HepG2 (cell line): ENCODE measurements around the gene RBBP8. TPM values are rescaled to one million over a fixed set of nuclear protein-coding genes. Genes with fewer than 3 reads are reported as not detected.
A peak's percentile ranks its signal among the peaks of the same experiment; 100 is the strongest.

Source experiments
- CBX2 ChIP-seq, 2 experiments: fragments of 200-600 bp in 1 of 2; sonication (generic); formaldehyde crosslinking in 1 of 2; IDR thresholded peaks; 2 replicates each; pipeline versions ENCODE4 v1.7.0 to v1.8.1; 2018 to 2022; ENCODE audit warnings: low read depth in 2 of 2, low read length in 1 of 2, mild to moderate bottlenecking in 1 of 2, missing genetic modification reagents in 1 of 2
- FOXK2 ChIP-seq: fragments of 450-650 bp; IDR thresholded peaks from 2 replicates; pipeline ENCODE4 v1.6.1; 2016
- FOXO1 ChIP-seq: sonication (generic); formaldehyde crosslinking; IDR thresholded peaks from 2 replicates; pipeline ENCODE4 v1.4.0; 2020; ENCODE audit warnings: missing genetic modification reagents
- HDAC6 ChIP-seq: fragments of 200-600 bp; sonication (generic); IDR thresholded peaks from 2 replicates; pipeline ENCODE4 v1.7.0; 2017; ENCODE audit warnings: mild to moderate bottlenecking, antibody characterized with exemption, low read length, low read depth
- HNF1A ChIP-seq, 2 experiments: sonication (generic) in 1 of 2; formaldehyde crosslinking in 1 of 2; IDR thresholded peaks; 2 replicates each; pipeline versions ENCODE4 v1.4.0 to v1.6.1; 2016 to 2020; ENCODE audit warnings: borderline replicate concordance in 1 of 2, low read depth in 1 of 2, mild to moderate bottlenecking in 1 of 2, missing genetic modification reagents in 1 of 2
- MIXL1 ChIP-seq: IDR thresholded peaks from 2 replicates; pipeline ENCODE4 v1.6.1; 2016
- MXD4 ChIP-seq: IDR thresholded peaks from 2 replicates; pipeline ENCODE4 v1.6.1; 2016; ENCODE audit warnings: mild to moderate bottlenecking, missing biosample characterization, missing genetic modification reagents
- NFRKB ChIP-seq: fragments of 450-650 bp; IDR thresholded peaks from 2 replicates; pipeline ENCODE4 v1.6.1; 2017
- PCBP1 ChIP-seq: fragments of 200-400 bp; formaldehyde crosslinking; IDR thresholded peaks from 2 replicates; pipeline ENCODE4 v1.6.1; 2017; ENCODE audit warnings: mild to moderate bottlenecking, low read depth, low read length, borderline replicate concordance
- PCBP2 ChIP-seq: fragments of 200-400 bp; formaldehyde crosslinking; optimal IDR thresholded peaks from 2 replicates; pipeline ENCODE3; 2018; ENCODE audit warnings: low read length, low read depth; ENCODE audit not compliant: poor library complexity, severe bottlenecking
- POLR2A ChIP-seq, 2 experiments: IDR thresholded peaks; 2 replicates each; pipeline ENCODE4 v1.6.1; 2011; ENCODE audit warnings: low read depth in 2 of 2, low read length in 2 of 2, mild to moderate bottlenecking in 1 of 2, moderate library complexity in 1 of 2; ENCODE audit not compliant: insufficient read depth in 1 of 2
- RBFOX2 ChIP-seq: fragments of 200-400 bp; formaldehyde crosslinking; IDR thresholded peaks from 2 replicates; pipeline ENCODE4 v1.6.1; 2017; ENCODE audit warnings: low read depth, mild to moderate bottlenecking, low read length
- SALL1 ChIP-seq: sonication (generic); formaldehyde crosslinking; IDR thresholded peaks from 2 replicates; pipeline ENCODE4 v1.8.0; 2022; ENCODE audit warnings: mild to moderate bottlenecking, missing genetic modification reagents
- SP1 ChIP-seq, 2 experiments: fragments of 450-650 bp in 1 of 2; sonication (generic) in 1 of 2; formaldehyde crosslinking in 1 of 2; IDR thresholded peaks; 2 replicates each; pipeline versions ENCODE4 v1.4.0 to v1.6.1; 2016 to 2020; ENCODE audit warnings: missing genetic modification reagents in 1 of 2
- TMF1 ChIP-seq: sonication (generic); formaldehyde crosslinking; IDR thresholded peaks from 2 replicates; pipeline ENCODE4 v1.8.1; 2022; ENCODE audit warnings: low read depth, missing genetic modification reagents
- ZFP1 ChIP-seq: IDR thresholded peaks from 2 replicates; pipeline ENCODE4 v1.6.1; 2016
- ZFP36L2 ChIP-seq: sonication (generic); formaldehyde crosslinking; IDR thresholded peaks from 2 replicates; pipeline ENCODE4 v1.4.0; 2020; ENCODE audit warnings: missing genetic modification reagents
- ZMAT5 ChIP-seq: sonication (generic); formaldehyde crosslinking; IDR thresholded peaks from 2 replicates; pipeline ENCODE4 v1.5.0; 2020; ENCODE audit warnings: mild to moderate bottlenecking, low read depth, missing genetic modification reagents, borderline replicate concordance
- ZMYM3 ChIP-seq: sonication (generic); formaldehyde crosslinking; IDR thresholded peaks from 2 replicates; pipeline ENCODE4 v1.5.1; 2020; ENCODE audit warnings: mild to moderate bottlenecking, missing genetic modification reagents
- ZNF224 ChIP-seq: sonication (generic); formaldehyde crosslinking; IDR thresholded peaks from 2 replicates; pipeline ENCODE4 v1.5.0; 2020; ENCODE audit warnings: mild to moderate bottlenecking, missing genetic modification reagents
- ZNF264 ChIP-seq: sonication (generic); formaldehyde crosslinking; IDR thresholded peaks from 2 replicates; pipeline ENCODE4 v1.4.0; 2020; ENCODE audit warnings: missing genetic modification reagents
- ZNF354B ChIP-seq: sonication (generic); formaldehyde crosslinking; IDR thresholded peaks from 2 replicates; pipeline ENCODE4 v1.8.0; 2022; ENCODE audit warnings: mild to moderate bottlenecking, missing genetic modification reagents
- ZNF468 ChIP-seq: sonication (generic); formaldehyde crosslinking; IDR thresholded peaks from 2 replicates; pipeline ENCODE4 v1.8.0; 2022; ENCODE audit warnings: mild to moderate bottlenecking, moderate library complexity, missing genetic modification reagents
- ZNF615 ChIP-seq: sonication (generic); formaldehyde crosslinking; IDR thresholded peaks from 2 replicates; pipeline ENCODE4 v1.5.0; 2020; ENCODE audit warnings: mild to moderate bottlenecking, missing genetic modification reagents, borderline replicate concordance
- ZNF616 ChIP-seq: sonication (generic); formaldehyde crosslinking; IDR thresholded peaks from 2 replicates; pipeline ENCODE4 v1.5.0; 2020; ENCODE audit warnings: low read depth, mild to moderate bottlenecking, missing genetic modification reagents
- ZNF749 ChIP-seq: sonication (generic); formaldehyde crosslinking; IDR thresholded peaks from 2 replicates; pipeline ENCODE4 v1.8.0; 2022; ENCODE audit warnings: mild to moderate bottlenecking, missing genetic modification reagents, moderate library complexity, borderline replicate concordance
- ZNF776 ChIP-seq: sonication (generic); formaldehyde crosslinking; IDR thresholded peaks from 2 replicates; pipeline ENCODE4 v1.4.0; 2020; ENCODE audit warnings: mild to moderate bottlenecking, missing genetic modification reagents
- ZNF816 ChIP-seq: sonication (generic); formaldehyde crosslinking; IDR thresholded peaks from 2 replicates; pipeline ENCODE4 v1.8.0; 2022; ENCODE audit warnings: missing genetic modification reagents, mild to moderate bottlenecking, borderline replicate concordance
- polyA plus RNA-seq, 8 experiments: library from polyadenylated mRNA; depleted of rRNA in 3 of 8; stranded (reverse) in 7 of 8; unstranded in 1 of 8; fragments of >200 nt; fragmentation: Illumina TruSeq in 4 of 8; extraction: Trizol in 4 of 8; gene quantifications; 2 replicates each; pipeline versions ENCODE4 v1.2.1 to v1.2.3, GENCODE V29; 2011 to 2016; ENCODE audit warnings: low read depth in 4 of 8, missing spikeins in 1 of 8, mixed read lengths in 1 of 8; ENCODE audit not compliant: insufficient read depth in 1 of 8
- total RNA-seq, 5 experiments: library from RNA; depleted of rRNA; stranded (reverse); fragments of >200 nt; fragmentation: Illumina TruSeq; extraction: Trizol; gene quantifications; 2 replicates each; pipeline ENCODE4 v1.2.3, GENCODE V29; 2016; ENCODE audit warnings: low read depth in 1 of 5
- TF ChIP-seq, protein P1 (sequence below): IDR thresholded peaks from 2 replicates; pipeline ENCODE4 v1.6.1; 2016; ENCODE audit warnings: mild to moderate bottlenecking, missing biosample characterization, missing genetic modification reagents

Gene RBBP8
- total and polyA plus RNA-seq, 2 of the 13 experiments (the other 11 are each of a cell fraction or from before 2014, with no cell fraction given): 14.2 to 47.4 TPM

GRCh38 chr18:22933966-22934423 lies 867 bp downstream of the RBBP8 start (continued):
- TF ChIP-seq HDAC6: no peak
- 0 out of 2 replicates have a peak, but pooled peaks have one; percentile 19 for TF ChIP-seq ZNF224 (CRISPR knock-in tag)
- no peak for TF ChIP-seq ZFP1
- no peak for TF ChIP-seq POLR2A (IDR thresholded peaks at IDR 0.05; ENCODE audit: insufficient read depth in 1 of 2, low read depth in 2 of 2, low read length in 2 of 2)
- TF ChIP-seq FOXK2: no peak
- peak; percentile 81; the same call in 1 of the 2 replicates for TF ChIP-seq ZNF615 (CRISPR knock-in tag)
- 0 out of 2 replicates have a peak, but pooled peaks have one; percentile 61 for TF ChIP-seq ZNF776 (CRISPR knock-in tag)
- no peak for TF ChIP-seq PCBP2
- TF ChIP-seq ZNF468: no peak
- TF ChIP-seq ZNF264 (CRISPR knock-in tag): no peak
- no peak for TF ChIP-seq NFRKB
- TF ChIP-seq MIXL1: no peak
- TF ChIP-seq ZNF354B (CRISPR knock-in tag): 0 out of 2 replicates have a peak, but pooled peaks have one; percentile 52
- TF ChIP-seq RBFOX2: no peak
- no peak for TF ChIP-seq TMF1 (CRISPR knock-in tag)
- no peak for TF ChIP-seq SP1 (IDR thresholded peaks at IDR 0.05)
- no peak for TF ChIP-seq SP1 (CRISPR knock-in tag; IDR thresholded peaks at IDR 0.05)
- no peak for TF ChIP-seq SALL1 (CRISPR knock-in tag)
- TF ChIP-seq ZNF816: 0 out of 2 replicates have a peak, but pooled peaks have one; percentile 9
- no peak for TF ChIP-seq CBX2 (IDR thresholded peaks at IDR 0.05; ENCODE audit: low read depth, low read length)
- no peak for TF ChIP-seq CBX2 (CRISPR knock-in tag; IDR thresholded peaks at IDR 0.05; ENCODE audit: low read depth)
- TF ChIP-seq ZFP36L2 (CRISPR knock-in tag): no peak
- no peak for TF ChIP-seq ZNF616 (CRISPR knock-in tag)
- TF ChIP-seq FOXO1 (CRISPR knock-in tag): no peak
- TF ChIP-seq ZMAT5 (CRISPR knock-in tag): no peak
- TF ChIP-seq ZNF749 (CRISPR knock-in tag): 0 out of 2 replicates have a peak, but pooled peaks have one; percentile 9
- no peak for TF ChIP-seq MXD4 (CRISPR knock-in tag)
- TF ChIP-seq ZMYM3: no peak
- TF ChIP-seq, protein P1, sequence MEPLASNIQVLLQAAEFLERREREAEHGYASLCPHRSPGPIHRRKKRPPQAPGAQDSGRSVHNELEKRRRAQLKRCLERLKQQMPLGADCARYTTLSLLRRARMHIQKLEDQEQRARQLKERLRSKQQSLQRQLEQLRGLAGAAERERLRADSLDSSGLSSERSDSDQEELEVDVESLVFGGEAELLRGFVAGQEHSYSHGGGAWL (CRISPR knock-in tag): no peak
- no peak for TF ChIP-seq PCBP1
- no peak for TF ChIP-seq HNF1A (IDR thresholded peaks at IDR 0.05; ENCODE audit: low read depth)
- no peak for TF ChIP-seq HNF1A (CRISPR knock-in tag; IDR thresholded peaks at IDR 0.05; ENCODE audit: borderline replicate concordance)
